Right forelimb (tissue), 1 donor: ENCODE measurements around the gene MPV17L2.

Experiments
- DNase-seq: peaks from one replicate; pipeline ENCODE4 v3.0.0-alpha.2; 2018

The MPV17L2 gene

DNA sequence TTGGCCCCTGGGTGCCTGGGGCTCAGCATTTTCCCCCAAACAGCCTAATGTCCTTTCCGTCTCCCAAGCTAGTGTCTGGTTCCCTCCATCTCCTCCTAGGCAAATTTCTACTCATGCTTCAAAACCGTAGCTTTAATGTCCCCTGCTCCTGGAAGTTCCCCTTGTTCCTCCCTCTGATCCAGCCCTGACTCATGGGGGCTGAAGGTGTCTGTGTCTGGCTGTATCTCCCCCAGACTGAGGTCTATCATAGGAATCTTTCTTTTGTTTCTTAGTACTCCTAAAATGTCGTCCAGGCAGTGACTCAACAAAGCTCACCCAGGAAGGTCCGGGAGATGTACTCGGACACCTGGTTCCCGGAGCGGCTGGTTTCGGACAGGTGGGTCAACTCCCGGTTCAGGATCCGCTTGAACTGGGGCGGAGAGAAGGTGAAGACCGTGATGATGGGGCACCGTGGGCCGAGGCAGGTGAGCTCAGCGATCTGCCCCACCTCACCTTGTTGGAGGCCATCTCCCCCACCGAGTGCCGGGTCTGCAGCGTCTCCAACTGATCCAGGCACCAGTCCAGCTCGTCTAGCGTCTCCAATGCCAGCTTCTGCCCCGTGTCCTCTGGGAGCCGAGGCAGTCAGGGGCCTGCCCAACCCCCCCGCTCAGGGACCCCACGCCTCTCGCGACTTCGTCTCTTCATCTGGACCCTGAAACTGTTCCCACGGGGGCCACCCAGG is 27.1 kb downstream of the MPV17L2 start:
- no peak for DNase-seq

GRCh38 chr19:18220632-18221275 is 27.7 kb downstream of the MPV17L2 start:
- no peak for DNase-seq

GRCh38 chr19:18221815-18222725 is 29.1 kb downstream of the MPV17L2 start:
- DNase-seq = no peak

DNA sequence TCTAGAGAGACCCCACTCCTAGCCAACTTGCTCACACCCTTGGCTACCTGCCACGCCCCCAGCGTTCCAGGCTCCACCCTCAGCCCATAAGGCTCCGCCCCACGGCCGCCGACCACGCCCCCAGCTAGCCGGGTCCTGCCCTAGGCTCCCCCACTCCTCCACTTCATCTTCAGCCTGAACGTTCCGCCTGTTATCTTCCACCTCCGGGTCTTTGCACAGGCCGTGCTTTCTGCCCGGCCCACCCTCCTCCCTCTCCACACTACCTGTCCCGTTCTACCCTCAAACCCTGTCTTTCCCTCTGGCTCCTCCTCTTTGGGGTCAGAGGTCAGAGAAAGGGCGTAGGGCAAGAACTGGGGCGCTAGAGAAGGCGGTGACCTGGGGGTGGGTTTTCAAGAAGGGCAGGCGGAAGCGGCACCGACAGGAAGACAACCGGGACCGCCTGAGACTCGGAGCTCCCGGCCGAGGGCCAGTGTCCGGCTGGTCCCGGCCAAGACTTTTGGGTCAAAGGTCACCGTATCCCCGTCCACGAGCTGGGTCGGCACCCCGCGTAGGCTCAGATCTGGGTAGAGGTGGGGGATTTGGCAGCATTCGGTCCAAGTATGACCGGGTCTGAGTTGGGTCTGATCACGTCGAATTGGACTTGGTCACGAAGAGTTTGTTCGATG is 31.0 kb downstream of the MPV17L2 start:
- DNase-seq = peak; percentile 52

- DNase-seq = peak; percentile 98
Measured at GRCh38 chr19:18224525-18225354, 31.7 kb downstream of the MPV17L2 start.

DNA sequence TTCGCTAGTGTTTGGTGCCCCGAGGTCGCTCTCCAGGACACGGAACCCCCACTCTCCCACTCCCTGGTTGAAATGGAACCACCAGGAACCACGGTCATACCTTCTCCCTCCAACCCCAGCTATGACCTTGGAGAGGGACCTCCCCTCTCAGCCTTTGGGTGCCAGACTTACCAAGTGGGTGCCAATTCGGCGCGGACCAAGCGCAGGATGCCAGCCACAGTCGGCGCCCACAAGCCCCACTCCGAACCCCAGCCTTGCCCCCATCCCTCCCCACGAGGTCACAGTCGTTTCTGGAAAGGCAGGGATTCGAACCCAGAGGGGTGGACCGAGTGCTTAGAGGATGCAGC is 32.3 kb downstream of the MPV17L2 start:
- no peak for DNase-seq

DNA sequence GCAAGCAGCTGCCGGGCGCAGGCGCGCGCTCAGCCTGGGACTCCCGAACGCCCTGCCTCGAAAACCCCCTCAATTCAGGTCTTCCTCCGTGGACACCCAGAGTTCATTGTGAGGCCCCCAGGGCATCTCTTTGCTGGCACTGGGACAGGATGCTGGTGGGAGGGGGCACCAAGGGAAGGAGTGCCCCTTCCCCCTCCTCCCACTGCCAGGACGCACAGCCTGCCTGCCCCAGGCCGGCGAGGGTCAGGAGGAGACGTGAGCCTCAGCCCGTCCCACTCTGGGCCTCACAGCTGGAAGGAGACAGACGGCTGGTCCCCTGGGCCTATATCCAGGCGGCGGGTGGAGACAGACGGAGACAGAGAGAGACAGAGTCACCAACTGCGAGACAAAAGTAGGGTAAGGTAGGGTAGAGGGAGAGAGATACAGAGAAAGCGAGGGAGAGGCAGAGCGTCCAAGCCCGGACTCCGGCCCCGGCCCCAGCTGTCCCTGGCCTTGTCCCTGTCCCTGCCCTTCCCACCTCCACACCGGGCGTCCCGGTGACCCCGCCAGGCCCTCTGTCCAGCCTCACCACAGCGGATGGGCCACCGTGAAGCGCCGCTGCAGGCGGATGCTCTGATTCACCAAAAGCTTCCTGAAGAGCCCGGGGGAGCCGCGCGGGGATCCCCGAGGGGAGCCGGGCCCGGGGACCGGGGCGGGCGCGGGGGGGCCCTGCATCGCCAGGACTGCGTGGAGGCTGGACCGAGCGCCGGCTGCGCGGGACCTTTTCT is 32.9 kb downstream of the MPV17L2 start, which contains the start of gene PDE4C:
TSS of gene PDE4C (minus strand) at position 737 of the 767 bp plus-strand sequence. CDS start at position 714, 23 bp downstream.
- DNase-seq = no peak

GRCh38 chr19:18226956-18227780 is 34.1 kb downstream of the MPV17L2 start:
- no peak for DNase-seq

DNA sequence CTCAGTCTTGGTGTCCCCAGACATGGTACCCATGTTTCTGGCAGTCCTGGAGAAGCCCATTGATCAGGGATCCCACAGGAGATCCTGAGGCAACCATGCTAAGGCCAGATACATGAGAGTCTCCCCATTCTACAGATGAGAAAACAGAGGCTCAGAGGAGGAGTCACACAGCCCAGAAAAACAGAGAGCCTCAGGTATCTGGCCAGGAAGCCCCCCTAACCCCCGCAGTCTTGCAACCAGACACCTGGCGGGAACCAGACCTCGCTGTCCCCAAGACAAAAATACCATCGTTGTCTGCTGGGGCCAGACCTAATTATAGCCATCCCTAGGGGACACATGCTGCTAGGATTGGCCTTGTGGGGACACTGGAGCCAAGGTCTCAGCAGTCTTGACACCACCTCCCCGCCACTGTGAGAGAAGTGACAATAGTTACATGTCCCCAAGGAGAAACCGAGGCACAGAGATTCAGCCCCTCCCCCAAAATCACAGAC is 34.8 kb downstream of the MPV17L2 start:
- DNase-seq = no peak

- DNase-seq = no peak
Measured at GRCh38 chr19:18229474-18229873, 36.5 kb downstream of the MPV17L2 start.

- no peak for DNase-seq
Measured at GRCh38 chr19:18229915-18230314, 36.9 kb downstream of the MPV17L2 start.

DNA sequence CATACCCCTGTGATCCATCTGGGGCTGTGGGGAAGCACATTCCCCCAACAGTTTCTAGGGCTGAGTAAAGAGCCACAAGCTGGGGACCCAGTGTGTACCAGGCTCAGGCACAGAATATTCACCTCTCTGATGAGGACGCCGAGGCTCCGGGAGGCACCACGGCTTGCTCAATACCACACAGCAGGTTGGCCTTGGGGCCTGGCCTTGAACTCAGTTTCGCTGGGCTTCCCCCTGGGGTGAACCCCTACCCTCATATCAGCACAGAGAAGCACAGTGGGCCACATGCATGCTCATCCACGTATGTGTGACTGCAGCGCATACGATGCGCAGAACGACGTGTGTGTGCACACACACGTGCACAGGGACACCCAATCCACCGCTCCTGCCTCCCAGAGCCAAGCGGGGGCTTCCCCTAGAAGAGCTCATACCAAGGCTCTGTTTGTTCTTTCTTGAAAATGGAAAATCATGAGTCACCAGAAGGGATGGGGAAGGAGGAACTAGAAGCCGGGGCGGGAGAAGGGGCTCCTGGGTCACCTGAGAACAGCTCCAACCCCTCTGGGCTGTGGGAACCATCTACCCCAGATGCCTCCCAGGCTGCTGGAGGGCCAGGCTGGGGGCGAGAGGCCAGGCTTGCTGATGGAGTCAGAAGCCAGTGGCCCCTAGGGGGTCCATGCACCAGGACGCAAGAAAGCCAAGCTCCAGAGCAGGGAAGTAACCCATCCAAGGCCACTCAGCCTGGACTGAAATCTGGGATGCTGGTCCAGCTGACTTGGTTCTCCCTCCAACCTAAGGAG is 38.1 kb downstream of the MPV17L2 start:
- no peak for DNase-seq

- no peak for DNase-seq
Measured at GRCh38 chr19:18231775-18232174, 38.8 kb downstream of the MPV17L2 start.

- DNase-seq = no peak
Measured at GRCh38 chr19:18232540-18233223, 39.7 kb downstream of the MPV17L2 start.

- no peak for DNase-seq
Measured at GRCh38 chr19:18233224-18233825, 40.3 kb downstream of the MPV17L2 start.

GRCh38 chr19:18234194-18234593 is 41.2 kb downstream of the MPV17L2 start:
- no peak for DNase-seq

GRCh38 chr19:18239303-18239702 is 46.3 kb downstream of the MPV17L2 start:
- DNase-seq = no peak

GRCh38 chr19:18245297-18245696 is 52.3 kb downstream of the MPV17L2 start:
- no peak for DNase-seq
